ENCODE results near the gene RDH12.

DNA sequence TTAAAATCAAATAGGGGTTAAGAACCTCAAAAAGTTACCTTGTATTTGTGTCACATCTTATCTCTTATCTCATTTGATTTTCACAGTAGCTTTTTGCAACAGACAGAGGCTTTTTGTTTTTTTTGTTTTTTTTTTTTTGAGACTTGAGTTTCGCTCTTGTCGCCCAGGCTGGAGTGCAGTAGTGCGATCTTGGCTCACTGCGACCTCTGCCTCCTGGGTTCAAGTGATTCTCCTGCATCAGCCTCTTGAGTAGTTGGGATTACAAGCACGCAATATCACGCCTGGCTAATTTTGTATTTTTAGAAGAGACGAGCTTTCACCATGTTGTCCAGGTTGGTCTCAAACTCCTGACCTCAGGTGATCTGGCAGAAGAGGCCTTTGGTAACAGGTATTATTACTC, 25.7 kb downstream of the RDH12 start:
- TF ChIP-seq, protein P1, sequence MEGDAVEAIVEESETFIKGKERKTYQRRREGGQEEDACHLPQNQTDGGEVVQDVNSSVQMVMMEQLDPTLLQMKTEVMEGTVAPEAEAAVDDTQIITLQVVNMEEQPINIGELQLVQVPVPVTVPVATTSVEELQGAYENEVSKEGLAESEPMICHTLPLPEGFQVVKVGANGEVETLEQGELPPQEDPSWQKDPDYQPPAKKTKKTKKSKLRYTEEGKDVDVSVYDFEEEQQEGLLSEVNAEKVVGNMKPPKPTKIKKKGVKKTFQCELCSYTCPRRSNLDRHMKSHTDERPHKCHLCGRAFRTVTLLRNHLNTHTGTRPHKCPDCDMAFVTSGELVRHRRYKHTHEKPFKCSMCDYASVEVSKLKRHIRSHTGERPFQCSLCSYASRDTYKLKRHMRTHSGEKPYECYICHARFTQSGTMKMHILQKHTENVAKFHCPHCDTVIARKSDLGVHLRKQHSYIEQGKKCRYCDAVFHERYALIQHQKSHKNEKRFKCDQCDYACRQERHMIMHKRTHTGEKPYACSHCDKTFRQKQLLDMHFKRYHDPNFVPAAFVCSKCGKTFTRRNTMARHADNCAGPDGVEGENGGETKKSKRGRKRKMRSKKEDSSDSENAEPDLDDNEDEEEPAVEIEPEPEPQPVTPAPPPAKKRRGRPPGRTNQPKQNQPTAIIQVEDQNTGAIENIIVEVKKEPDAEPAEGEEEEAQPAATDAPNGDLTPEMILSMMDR (IDR thresholded peaks at IDR 0.05 in 2 of 3, conservative IDR thresholded peaks at IDR 0.05 in 1 of 3; ENCODE audit: borderline replicate concordance in 1 of 3, insufficient read depth in 1 of 3, low read depth in 2 of 3, low read length in 2 of 3): no peak
- TF ChIP-seq POLR2AphosphoS5 (IDR thresholded peaks at IDR 0.05; ENCODE audit: low read depth, low read length) (no peak), CEBPB (IDR thresholded peaks at IDR 0.05; ENCODE audit: low read depth) (no peak), SRF (IDR thresholded peaks at IDR 0.05; ENCODE audit: low read depth) (no peak), SP1 (IDR thresholded peaks at IDR 0.05; ENCODE audit: low read depth) (no peak), EZH2 (IDR thresholded peaks at IDR 0.05) (no peak), TCF7L2 (IDR thresholded peaks at IDR 0.05; ENCODE audit: borderline replicate concordance, extremely low read depth, insufficient read depth, insufficient read length) (no peak), POLR2A (IDR thresholded peaks at IDR 0.05; ENCODE audit: borderline replicate concordance, extremely low read depth, insufficient read depth, insufficient read length) (no peak), ZFX (IDR thresholded peaks at IDR 0.05) (no peak)
- TF ChIP-seq, protein P2, sequence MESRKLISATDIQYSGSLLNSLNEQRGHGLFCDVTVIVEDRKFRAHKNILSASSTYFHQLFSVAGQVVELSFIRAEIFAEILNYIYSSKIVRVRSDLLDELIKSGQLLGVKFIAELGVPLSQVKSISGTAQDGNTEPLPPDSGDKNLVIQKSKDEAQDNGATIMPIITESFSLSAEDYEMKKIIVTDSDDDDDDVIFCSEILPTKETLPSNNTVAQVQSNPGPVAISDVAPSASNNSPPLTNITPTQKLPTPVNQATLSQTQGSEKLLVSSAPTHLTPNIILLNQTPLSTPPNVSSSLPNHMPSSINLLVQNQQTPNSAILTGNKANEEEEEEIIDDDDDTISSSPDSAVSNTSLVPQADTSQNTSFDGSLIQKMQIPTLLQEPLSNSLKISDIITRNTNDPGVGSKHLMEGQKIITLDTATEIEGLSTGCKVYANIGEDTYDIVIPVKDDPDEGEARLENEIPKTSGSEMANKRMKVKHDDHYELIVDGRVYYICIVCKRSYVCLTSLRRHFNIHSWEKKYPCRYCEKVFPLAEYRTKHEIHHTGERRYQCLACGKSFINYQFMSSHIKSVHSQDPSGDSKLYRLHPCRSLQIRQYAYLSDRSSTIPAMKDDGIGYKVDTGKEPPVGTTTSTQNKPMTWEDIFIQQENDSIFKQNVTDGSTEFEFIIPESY (IDR thresholded peaks at IDR 0.05; ENCODE audit: extremely low read depth, insufficient replicate concordance, low read length): no peak
